ENCODE results near the gene AGAP1.

Gene AGAP1

DNA sequence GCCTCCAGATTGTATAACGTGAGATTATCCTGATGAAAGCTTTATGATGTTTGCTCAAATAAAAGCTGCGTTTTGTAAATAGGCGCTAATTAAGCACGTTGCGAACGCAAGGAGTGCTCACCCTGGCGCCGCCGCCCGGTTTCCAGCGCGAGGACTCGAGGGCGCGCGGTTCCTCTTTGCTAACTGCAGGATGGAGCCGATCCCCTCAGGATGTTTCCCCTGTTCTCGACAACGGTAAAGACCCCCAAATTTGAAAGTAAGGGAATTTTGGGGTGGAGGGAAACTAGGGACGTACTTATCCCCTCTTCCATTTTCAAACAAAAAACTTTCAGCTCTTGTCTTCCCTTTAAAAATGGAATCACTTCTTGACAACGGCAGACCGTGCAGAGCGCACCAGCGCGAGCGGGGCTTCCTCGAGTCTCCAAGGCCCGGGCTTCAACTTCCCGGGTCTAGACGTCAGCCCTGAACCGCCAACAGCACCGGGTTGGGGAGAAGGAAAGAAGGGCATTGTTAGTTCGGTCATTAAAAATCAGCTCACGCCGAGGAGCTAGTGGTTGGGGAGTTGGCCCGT, 675.4 kb downstream of the AGAP1 start:
- no peak for TF ChIP-seq TAF1 (IDR thresholded peaks at IDR 0.05; ENCODE audit: borderline replicate concordance, insufficient read depth, low read length)
- TF ChIP-seq POLR2AphosphoS5 (IDR thresholded peaks at IDR 0.05; ENCODE audit: low read depth, low read length), result no peak
- TF ChIP-seq FOXP2 (optimal IDR thresholded peaks at IDR 0.05; ENCODE audit: borderline replicate concordance, extremely low read depth, extremely low read length, insufficient read depth), result no peak
- TF ChIP-seq, protein P1, sequence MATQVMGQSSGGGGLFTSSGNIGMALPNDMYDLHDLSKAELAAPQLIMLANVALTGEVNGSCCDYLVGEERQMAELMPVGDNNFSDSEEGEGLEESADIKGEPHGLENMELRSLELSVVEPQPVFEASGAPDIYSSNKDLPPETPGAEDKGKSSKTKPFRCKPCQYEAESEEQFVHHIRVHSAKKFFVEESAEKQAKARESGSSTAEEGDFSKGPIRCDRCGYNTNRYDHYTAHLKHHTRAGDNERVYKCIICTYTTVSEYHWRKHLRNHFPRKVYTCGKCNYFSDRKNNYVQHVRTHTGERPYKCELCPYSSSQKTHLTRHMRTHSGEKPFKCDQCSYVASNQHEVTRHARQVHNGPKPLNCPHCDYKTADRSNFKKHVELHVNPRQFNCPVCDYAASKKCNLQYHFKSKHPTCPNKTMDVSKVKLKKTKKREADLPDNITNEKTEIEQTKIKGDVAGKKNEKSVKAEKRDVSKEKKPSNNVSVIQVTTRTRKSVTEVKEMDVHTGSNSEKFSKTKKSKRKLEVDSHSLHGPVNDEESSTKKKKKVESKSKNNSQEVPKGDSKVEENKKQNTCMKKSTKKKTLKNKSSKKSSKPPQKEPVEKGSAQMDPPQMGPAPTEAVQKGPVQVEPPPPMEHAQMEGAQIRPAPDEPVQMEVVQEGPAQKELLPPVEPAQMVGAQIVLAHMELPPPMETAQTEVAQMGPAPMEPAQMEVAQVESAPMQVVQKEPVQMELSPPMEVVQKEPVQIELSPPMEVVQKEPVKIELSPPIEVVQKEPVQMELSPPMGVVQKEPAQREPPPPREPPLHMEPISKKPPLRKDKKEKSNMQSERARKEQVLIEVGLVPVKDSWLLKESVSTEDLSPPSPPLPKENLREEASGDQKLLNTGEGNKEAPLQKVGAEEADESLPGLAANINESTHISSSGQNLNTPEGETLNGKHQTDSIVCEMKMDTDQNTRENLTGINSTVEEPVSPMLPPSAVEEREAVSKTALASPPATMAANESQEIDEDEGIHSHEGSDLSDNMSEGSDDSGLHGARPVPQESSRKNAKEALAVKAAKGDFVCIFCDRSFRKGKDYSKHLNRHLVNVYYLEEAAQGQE (IDR thresholded peaks at IDR 0.05; ENCODE audit: insufficient read depth in 1 of 2, low read depth in 2 of 2, low read length in 2 of 2), result no peak
- TF ChIP-seq SIN3A (IDR thresholded peaks at IDR 0.05; ENCODE audit: borderline replicate concordance, insufficient read depth, low read length), result no peak

DNA sequence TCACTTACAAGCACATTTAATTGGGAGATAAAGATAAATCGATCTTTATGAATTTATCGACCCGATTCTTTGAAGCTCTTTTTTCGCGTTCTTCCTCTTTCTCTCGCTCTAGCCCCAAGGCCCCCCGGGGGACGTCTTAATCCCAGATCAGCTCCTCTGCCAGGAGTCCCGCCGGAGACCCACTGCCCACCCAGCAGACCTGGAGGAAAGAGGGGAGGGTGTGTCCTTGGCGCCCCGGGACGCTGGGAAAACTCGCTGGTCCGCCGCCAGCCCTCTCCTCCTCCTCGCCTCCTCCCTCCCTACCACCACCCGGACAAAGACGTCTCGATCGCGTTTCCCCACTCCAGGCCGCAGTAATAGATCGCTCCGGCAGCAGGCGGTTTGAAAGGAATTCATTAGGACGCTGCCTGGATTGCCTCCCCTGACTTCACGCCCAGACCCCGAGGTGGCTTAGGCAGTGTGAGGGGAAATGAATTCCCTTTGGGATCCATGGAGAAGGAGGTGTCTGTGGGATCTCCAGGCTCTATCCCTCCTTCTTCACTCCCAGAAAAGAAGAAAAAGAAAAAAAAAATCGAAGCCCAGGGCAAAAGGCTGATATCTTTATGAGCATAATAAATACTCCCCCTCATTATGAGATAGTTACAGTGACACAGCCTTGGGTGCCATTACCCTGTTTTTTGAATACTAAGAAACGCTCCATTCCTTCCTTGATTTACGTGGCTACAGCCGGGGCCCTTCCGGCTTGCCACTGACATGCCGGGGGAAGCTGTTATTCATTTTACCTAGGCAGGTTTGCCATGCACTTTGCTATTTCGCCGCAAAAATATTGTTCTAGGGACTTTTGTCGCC, 676.1 kb downstream of the AGAP1 start:
- no peak for TF ChIP-seq POLR2AphosphoS5 (IDR thresholded peaks at IDR 0.05; ENCODE audit: low read depth, low read length)
- TF ChIP-seq, protein P1 (IDR thresholded peaks at IDR 0.05; ENCODE audit: insufficient read depth in 1 of 2, low read depth in 2 of 2, low read length in 2 of 2), result no peak
- no peak for TF ChIP-seq TAF1 (IDR thresholded peaks at IDR 0.05; ENCODE audit: borderline replicate concordance, insufficient read depth, low read length)
- no peak for TF ChIP-seq FOXP2 (optimal IDR thresholded peaks at IDR 0.05; ENCODE audit: borderline replicate concordance, extremely low read depth, extremely low read length, insufficient read depth)
- no peak for TF ChIP-seq SIN3A (IDR thresholded peaks at IDR 0.05; ENCODE audit: borderline replicate concordance, insufficient read depth, low read length)

DNA sequence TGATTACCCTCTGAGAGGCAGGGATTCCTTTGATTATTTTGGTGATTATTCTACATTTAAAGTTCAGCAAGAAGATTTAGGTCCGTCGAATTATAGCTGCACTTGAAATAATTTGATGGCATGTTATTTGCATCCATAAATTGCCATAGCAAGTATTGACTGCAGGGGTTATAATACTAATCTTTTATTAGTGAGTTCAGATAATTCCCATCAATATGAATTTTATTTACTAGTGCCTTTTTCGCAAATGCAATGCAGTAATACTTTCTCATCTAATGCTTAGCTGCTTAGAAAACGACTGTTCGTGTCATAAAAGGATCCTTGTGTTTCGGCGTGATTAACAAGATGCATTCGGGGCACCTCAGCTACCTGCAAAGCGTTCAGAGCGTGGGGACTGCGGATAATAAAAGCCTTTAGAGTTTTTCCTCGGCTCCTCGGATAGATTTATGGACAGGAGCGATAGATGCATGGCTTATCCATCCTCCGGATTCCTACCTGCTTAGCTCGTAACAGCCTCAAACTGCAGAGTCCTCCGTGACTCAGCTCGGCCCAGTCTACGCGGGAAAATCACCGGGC, 676.8 kb downstream of the AGAP1 start:
- TF ChIP-seq, protein P1 (IDR thresholded peaks at IDR 0.05; ENCODE audit: insufficient read depth in 1 of 2, low read depth in 2 of 2, low read length in 2 of 2), result no peak
- TF ChIP-seq POLR2AphosphoS5 (IDR thresholded peaks at IDR 0.05; ENCODE audit: low read depth, low read length), result no peak
- TF ChIP-seq SIN3A (IDR thresholded peaks at IDR 0.05; ENCODE audit: borderline replicate concordance, insufficient read depth, low read length), result no peak
- no peak for TF ChIP-seq TAF1 (IDR thresholded peaks at IDR 0.05; ENCODE audit: borderline replicate concordance, insufficient read depth, low read length)

DNA sequence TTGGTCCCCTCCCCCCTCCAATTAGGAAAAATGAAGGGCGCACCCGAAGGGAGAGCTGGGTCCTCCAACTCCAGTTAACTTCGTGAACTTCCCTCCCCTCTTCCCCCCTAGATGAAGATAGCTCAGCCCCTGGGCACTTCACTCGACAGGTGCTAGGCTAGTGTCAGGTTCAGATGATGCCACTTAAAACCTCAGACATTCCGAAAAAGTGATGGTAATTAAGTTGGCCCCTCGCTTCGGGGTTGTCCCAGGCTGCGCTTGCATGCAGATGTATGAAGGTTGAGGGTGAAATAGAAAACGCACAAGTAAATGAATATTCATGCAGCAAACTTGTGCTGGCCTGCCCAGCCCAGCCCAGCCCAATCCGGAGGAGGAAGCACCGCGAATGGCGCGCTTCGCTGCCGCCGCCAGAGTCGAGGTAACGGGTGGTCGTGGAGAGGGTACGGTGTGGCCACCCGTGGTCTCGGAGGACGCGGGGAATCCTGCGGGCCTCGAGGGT, 677.4 kb downstream of the AGAP1 start:
- TF ChIP-seq FOXP2 (optimal IDR thresholded peaks at IDR 0.05; ENCODE audit: borderline replicate concordance, extremely low read depth, extremely low read length, insufficient read depth), result no peak

DNA sequence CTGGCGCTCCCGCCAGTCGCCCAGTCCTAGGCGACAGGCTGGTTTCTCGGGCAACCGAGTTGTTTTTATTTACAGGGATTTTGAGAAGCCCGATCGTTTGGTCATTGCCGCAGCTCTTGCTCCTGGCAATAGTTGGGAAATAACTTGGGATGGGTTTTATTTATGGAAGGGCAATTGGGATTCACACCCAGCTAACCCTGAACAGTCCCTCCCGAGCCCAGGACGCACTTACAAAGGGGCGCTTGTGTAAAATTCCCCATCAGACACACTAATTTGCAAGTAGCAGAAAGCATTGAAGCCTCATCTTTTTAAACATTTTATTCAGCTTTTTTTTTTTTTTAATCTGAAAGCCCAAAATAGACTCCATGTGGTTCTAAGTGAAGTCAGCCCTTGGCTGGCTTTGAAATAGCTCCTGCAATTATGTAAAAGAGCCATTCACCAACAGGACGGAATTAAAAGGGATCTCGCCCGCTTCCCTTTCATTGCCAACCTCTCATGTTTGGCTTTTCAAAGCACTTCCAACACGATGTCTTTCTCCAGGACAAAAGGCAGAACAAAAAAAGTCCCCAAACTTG, 677.9 kb downstream of the AGAP1 start:
- TF ChIP-seq TAF1 (IDR thresholded peaks at IDR 0.05; ENCODE audit: borderline replicate concordance, insufficient read depth, low read length) (no peak), POLR2AphosphoS5 (IDR thresholded peaks at IDR 0.05; ENCODE audit: low read depth, low read length) (no peak), SIN3A (IDR thresholded peaks at IDR 0.05; ENCODE audit: borderline replicate concordance, insufficient read depth, low read length) (no peak), FOXP2 (optimal IDR thresholded peaks at IDR 0.05; ENCODE audit: borderline replicate concordance, extremely low read depth, extremely low read length, insufficient read depth) (no peak)
- TF ChIP-seq, protein P1 (IDR thresholded peaks at IDR 0.05; ENCODE audit: insufficient read depth in 1 of 2, low read depth in 2 of 2, low read length in 2 of 2), result no peak
